Measurements from ENCODE around the gene TSPAN18. TPM values are rescaled to one million over a fixed set of nuclear protein-coding genes. Genes with fewer than 3 reads are reported as not detected.

Gene TSPAN18
- total RNA-seq, 4 donors from 2014 or later, result 2.1 to 9.1 (median 2.5) TPM

DNA sequence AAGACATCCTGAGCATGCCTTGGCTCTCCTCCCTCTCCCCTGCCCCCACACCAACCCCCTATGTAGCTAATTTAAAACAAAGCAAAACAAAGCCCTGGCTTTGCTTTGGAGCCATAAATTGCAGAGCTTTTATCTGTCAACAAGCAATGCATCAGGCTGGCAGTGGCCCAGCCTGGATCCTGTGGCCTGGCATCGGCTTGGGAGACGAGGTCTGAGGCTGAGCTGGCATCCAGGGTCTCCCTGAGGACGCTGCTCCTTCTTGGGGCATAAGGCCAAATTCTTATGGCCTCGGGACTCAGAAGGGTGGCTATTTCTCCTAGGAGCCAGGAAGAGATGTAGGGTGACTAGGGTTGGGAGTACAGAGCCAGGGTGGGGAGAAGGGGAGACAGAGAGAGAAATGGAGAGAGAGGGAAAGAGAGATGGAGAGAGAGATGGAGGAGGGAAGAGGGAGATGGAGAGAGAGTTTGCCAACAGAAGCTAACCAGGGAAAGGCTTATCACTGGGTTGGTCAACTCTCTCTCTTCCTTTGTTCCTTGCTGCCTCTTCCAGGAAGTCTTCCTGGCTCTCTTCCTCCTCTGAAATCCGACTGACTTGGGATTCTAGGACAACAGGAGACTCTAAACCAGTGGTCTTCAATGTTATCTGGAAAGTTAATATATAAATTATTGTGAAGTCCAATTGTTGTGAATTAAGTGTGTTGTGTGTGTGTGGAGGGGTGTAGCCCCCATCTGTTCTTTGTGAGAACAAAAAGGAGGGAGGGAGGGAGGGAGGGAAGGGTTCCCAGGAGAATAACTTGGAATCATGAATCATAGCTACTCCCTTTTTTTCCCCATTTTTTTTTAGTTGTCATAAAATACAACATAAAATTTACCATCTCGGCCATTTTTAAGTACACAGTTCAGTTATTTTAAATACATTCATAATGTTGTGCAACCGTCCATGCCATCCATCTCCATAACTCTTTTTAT, 29.1 kb downstream of the TSPAN18 start:
- Histone ChIP-seq H3K4me3 (no peak overlapping the region), H3K27ac (no peak overlapping the region), H3K36me3 (no peaks in the 10 kb centered on the region), H3K9me3 (no peaks in the 10 kb centered on the region), H3K4me1 (peaks cover 5% of the 10 kb centered on the region in 2 donors), H3K27me3 (no peaks in the 10 kb centered on the region)
- no peak for ATAC-seq
- TF ChIP-seq POLR2A (IDR thresholded peaks at IDR 0.05), result no peak
- TF ChIP-seq, protein P1, sequence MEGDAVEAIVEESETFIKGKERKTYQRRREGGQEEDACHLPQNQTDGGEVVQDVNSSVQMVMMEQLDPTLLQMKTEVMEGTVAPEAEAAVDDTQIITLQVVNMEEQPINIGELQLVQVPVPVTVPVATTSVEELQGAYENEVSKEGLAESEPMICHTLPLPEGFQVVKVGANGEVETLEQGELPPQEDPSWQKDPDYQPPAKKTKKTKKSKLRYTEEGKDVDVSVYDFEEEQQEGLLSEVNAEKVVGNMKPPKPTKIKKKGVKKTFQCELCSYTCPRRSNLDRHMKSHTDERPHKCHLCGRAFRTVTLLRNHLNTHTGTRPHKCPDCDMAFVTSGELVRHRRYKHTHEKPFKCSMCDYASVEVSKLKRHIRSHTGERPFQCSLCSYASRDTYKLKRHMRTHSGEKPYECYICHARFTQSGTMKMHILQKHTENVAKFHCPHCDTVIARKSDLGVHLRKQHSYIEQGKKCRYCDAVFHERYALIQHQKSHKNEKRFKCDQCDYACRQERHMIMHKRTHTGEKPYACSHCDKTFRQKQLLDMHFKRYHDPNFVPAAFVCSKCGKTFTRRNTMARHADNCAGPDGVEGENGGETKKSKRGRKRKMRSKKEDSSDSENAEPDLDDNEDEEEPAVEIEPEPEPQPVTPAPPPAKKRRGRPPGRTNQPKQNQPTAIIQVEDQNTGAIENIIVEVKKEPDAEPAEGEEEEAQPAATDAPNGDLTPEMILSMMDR (IDR thresholded peaks at IDR 0.05 in 4 of 5, conservative IDR thresholded peaks at IDR 0.05 in 1 of 5), result no peak
- DNase-seq, result no peak
- in situ Hi-C loops (cut with MboI; ENCODE audit: low sequenced_read_pairs in 4 of 4), result no loop called here
- intact Hi-C loops (cut with DNase I; ENCODE audit: low total_unique reads), result no loop called here

DNA sequence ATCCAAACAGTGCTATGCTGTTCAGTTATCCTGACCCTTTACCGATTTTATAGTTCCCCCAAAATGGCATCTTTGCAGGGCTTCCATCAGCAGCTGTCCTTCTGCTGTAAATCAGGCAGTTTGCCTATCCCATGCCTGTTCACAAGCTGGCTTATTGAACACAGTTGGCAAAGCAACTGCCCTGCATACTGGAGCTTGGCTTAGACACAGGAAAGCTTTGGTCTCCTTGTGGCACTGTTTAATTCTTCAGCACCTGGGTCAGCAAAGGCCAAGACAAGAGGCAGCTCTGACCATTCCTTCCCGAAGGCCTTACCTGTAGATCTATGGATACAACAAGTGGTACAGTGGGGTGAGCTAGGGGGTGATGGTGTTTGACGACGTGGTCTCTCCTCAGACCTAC, 32.2 kb downstream of the TSPAN18 start:
- ATAC-seq (no peak), DNase-seq (no peak)
- H3K4me1 ChIP-seq, result peaks cover 11 to 12% of the 10 kb centered on the region in 2 donors
- no peaks in the 10 kb centered on the region for H3K9me3 ChIP-seq
- TF ChIP-seq, protein P1 (IDR thresholded peaks at IDR 0.05 in 4 of 5, conservative IDR thresholded peaks at IDR 0.05 in 1 of 5), result no peak
- no peak for TF ChIP-seq POLR2A (IDR thresholded peaks at IDR 0.05)
- no peak overlapping the region for H3K4me3 ChIP-seq
- intact Hi-C loops (cut with DNase I; ENCODE audit: low total_unique reads), result no loop called here
- H3K27ac ChIP-seq, result no peak overlapping the region
- in situ Hi-C loops (cut with MboI; ENCODE audit: low sequenced_read_pairs in 4 of 4), result no loop called here
- no peaks in the 10 kb centered on the region for H3K27me3 ChIP-seq
- H3K36me3 ChIP-seq, result no peaks in the 10 kb centered on the region

- no peak for DNase-seq
- TF ChIP-seq, protein P1 (IDR thresholded peaks at IDR 0.05 in 4 of 5, conservative IDR thresholded peaks at IDR 0.05 in 1 of 5), result no peak
- TF ChIP-seq POLR2A (IDR thresholded peaks at IDR 0.05), result no peak
- ATAC-seq, result no peak
- Histone ChIP-seq H3K27ac (no peak overlapping the region), H3K36me3 (no peaks in the 10 kb centered on the region), H3K27me3 (no peaks in the 10 kb centered on the region), H3K4me1 (peaks cover 11 to 12% of the 10 kb centered on the region in 2 donors), H3K4me3 (no peak overlapping the region), H3K9me3 (no peaks in the 10 kb centered on the region)
- intact Hi-C loops (cut with DNase I; ENCODE audit: low total_unique reads), result no loop called here
- in situ Hi-C loops (cut with MboI; ENCODE audit: low sequenced_read_pairs in 4 of 4), result no loop called here
Observed at GRCh38 chr11:44759743-44760476, 33.1 kb downstream of the TSPAN18 start.

- no peaks in the 10 kb centered on the region for H3K27me3 ChIP-seq
- H3K36me3 ChIP-seq, result no peaks in the 10 kb centered on the region
- intact Hi-C loops (cut with DNase I; ENCODE audit: low total_unique reads), result no loop called here
- H3K9me3 ChIP-seq, result no peaks in the 10 kb centered on the region
- in situ Hi-C loops (cut with MboI; ENCODE audit: low sequenced_read_pairs in 4 of 4), result no loop called here
- peaks cover 11 to 12% of the 10 kb centered on the region in 2 donors for H3K4me1 ChIP-seq
- TF ChIP-seq, protein P1 (IDR thresholded peaks at IDR 0.05 in 4 of 5, conservative IDR thresholded peaks at IDR 0.05 in 1 of 5), result no peak
- TF ChIP-seq POLR2A (IDR thresholded peaks at IDR 0.05), result no peak
- DNase-seq (no peak), ATAC-seq (no peak)
- H3K4me3 ChIP-seq, result no peak overlapping the region
- H3K27ac ChIP-seq, result no peak overlapping the region
Observed at GRCh38 chr11:44760477-44760872, 33.7 kb downstream of the TSPAN18 start.

Data from gastrocnemius medialis (tissue), 4 donors.